Esophagus muscularis mucosa (tissue), 4 donors: Measurements from ENCODE around the gene FGD6. TPM values are rescaled to one million over a fixed set of nuclear protein-coding genes. Genes with fewer than 3 reads are reported as not detected.
"Not testable (repeated sequence)": the region's sequence is repeated elsewhere in the genome, so short reads cannot be mapped to it uniquely, and the experiment has no call there.

Experiments used
- DNase-seq: peaks from one replicate; pipeline ENCODE4 v3.0.0-alpha.2; 2017; ENCODE audit errors: extremely low spot score
- H3K27ac ChIP-seq, 4 donors: fragments of 200-600 bp; sonication (generic); replicated peaks in 1 of 4; 1 replicate in 3 of 4; 2 replicates in 1 of 4; pipeline ENCODE4 v1.5.1; 2016 to 2019; ENCODE audit warnings: mild to moderate bottlenecking in 1 of 4
- H3K27me3 ChIP-seq, 4 donors: fragments of 200-600 bp; sonication (generic); one replicate each; pipeline versions ENCODE4 v1.5.1 to v1.6.0; 2016 to 2019
- H3K36me3 ChIP-seq, 4 donors: fragments of 200-600 bp; sonication (generic); one replicate each; pipeline ENCODE4 v1.5.1; 2016 to 2019
- H3K4me1 ChIP-seq, 4 donors: fragments of 200-600 bp; sonication (generic); one replicate each; pipeline ENCODE4 v1.5.1; 2016 to 2019
- H3K4me3 ChIP-seq, 4 donors: fragments of 200-600 bp; sonication (generic); 1 replicate in 2 of 4; 2 replicates in 2 of 4; pipeline ENCODE4 v1.5.1; 2016 to 2019; ENCODE audit warnings: mild to moderate bottlenecking in 4 of 4, moderate library complexity in 1 of 4
- H3K9me3 ChIP-seq, 4 donors: fragments of 200-600 bp; sonication (generic); 1 replicate in 3 of 4; 2 replicates in 1 of 4; pipeline ENCODE4 v1.5.1; 2016 to 2019
- CTCF ChIP-seq, 3 experiments: fragments of 200-600 bp in 2 of 3; fragments of 450-650 bp in 1 of 3; sonication (generic) in 2 of 3; IDR thresholded peaks; one replicate each; pipeline ENCODE4 v1.5.1; 2017 to 2019; ENCODE audit warnings: antibody characterized with exemption in 3 of 3, mild to moderate bottlenecking in 2 of 3, moderate library complexity in 1 of 3
- EP300 ChIP-seq: sonication (generic); formaldehyde crosslinking; IDR thresholded peaks from one replicate; pipeline ENCODE4 v1.6.1; 2017; ENCODE audit warnings: antibody characterized with exemption
- POLR2A ChIP-seq: fragments of 450-650 bp; IDR thresholded peaks from one replicate; pipeline ENCODE4 v1.6.1; 2017; ENCODE audit warnings: antibody characterized with exemption, moderate library complexity, mild to moderate bottlenecking, low read depth
- POLR2AphosphoS5 ChIP-seq, 2 donors: sonication (generic); formaldehyde crosslinking; IDR thresholded peaks; one replicate each; pipeline ENCODE4 v1.6.1; 2017; ENCODE audit warnings: antibody characterized with exemption in 2 of 2
- WGBS: methylation state at CpG from one replicate; pipeline ENCODE4 v1.1.5; 2018; 5-methylcytosine and 5-hydroxymethylcytosine counted together
- intact Hi-C: fragments of 100-400 bp; cut with DNase I; formaldehyde crosslinking; loops from one replicate; pipeline ENCODE4 v1.15.1; 2023
- total RNA-seq, 4 donors: library from RNA; depleted of rRNA; stranded (reverse); fragments of >200 nt; gene quantifications; one replicate each; pipeline versions ENCODE4 v1.1.0 to v1.2.1, GENCODE V29; 2016

Gene FGD6
- total RNA-seq, 4 donors from 2014 or later: 30.5 to 48.6 (median 37.3) TPM

DNA sequence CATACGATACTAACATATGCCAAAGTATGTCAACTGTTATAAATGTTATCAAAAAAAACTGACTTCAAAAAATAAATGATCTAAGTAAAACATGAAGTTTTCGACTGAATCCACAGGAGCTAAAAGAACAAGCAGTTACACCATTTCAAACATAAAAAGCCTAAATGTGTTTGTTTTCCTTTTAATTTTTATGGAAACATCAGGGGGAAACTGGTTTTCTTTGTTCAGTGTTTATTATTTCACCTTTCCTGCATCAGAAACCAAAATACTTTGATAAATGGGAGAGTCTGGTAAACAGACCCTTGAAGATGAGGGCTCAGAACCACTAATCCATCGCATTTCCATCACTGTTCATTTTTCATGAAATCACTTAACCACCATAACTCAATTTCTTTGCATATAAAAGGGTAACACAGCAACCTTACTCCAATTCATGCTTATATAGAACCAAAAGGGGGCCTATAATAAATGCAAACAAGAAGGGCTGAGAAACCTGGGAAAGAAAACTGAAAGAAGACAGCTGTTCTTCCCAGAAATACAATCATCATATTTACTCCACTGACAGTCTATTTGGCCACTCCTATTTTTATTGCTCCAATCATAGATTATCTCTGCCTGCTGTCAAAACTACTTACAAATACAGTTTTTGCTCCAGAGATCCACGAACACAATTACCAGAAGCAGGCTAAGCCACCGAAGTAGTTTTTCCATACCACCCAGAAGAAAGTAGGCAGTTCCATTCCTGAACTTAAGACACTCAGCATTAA lies 17.0 kb downstream of the FGD6 start:
- Histone ChIP-seq H3K4me3 (peak overlapping the region; percentile 11 to 27 (median 18)), H3K9me3 (no peaks in the 10 kb centered on the region), H3K27ac (peak overlapping the region; percentile 53 to 69 (median 60)), H3K27me3 (no peaks in the 10 kb centered on the region), H3K4me1 (peaks cover 43 to 61% (median 54%) of the 10 kb centered on the region in 4 donors), H3K36me3 (no peaks in the 10 kb centered on the region)
- intact Hi-C loops: no loop called here
- TF ChIP-seq CTCF (IDR thresholded peaks at IDR 0.05) (no peak), POLR2AphosphoS5 (IDR thresholded peaks at IDR 0.05) (no peak), EP300 (no peak), POLR2A (no peak)
- DNase-seq: peak; percentile 66
- 51% methylated on average over 5 of the region's 5 CpGs for WGBS

GRCh38 chr12:95198914-95199313 lies 18.4 kb downstream of the FGD6 start:
- Histone ChIP-seq H3K27me3 (no peaks in the 10 kb centered on the region), H3K4me1 (peaks cover 35 to 47% (median 40%) of the 10 kb centered on the region in 4 donors), H3K27ac (no peak overlapping the region), H3K4me3 (no peak overlapping the region), H3K9me3 (no peaks in the 10 kb centered on the region), H3K36me3 (no peaks in the 10 kb centered on the region)
- peak; percentile 34 for DNase-seq
- WGBS: 93% methylated on average over 4 of the region's 4 CpGs
- intact Hi-C loops: no loop called here
- TF ChIP-seq POLR2AphosphoS5 (IDR thresholded peaks at IDR 0.05): no peak
- no peak for TF ChIP-seq POLR2A
- no peak for TF ChIP-seq CTCF (IDR thresholded peaks at IDR 0.05)

- Histone ChIP-seq H3K27ac (no peak overlapping the region), H3K9me3 (no peaks in the 10 kb centered on the region), H3K4me1 (peaks cover 22 to 34% (median 28%) of the 10 kb centered on the region in 4 donors), H3K27me3 (no peaks in the 10 kb centered on the region), H3K4me3 (no peak overlapping the region), H3K36me3 (no peaks in the 10 kb centered on the region)
- TF ChIP-seq CTCF (IDR thresholded peaks at IDR 0.05): no peak
- no peak for TF ChIP-seq EP300
- no peak for TF ChIP-seq POLR2A
- no peak for TF ChIP-seq POLR2AphosphoS5 (IDR thresholded peaks at IDR 0.05)
- 90% methylated on average over 2 of the region's 2 CpGs for WGBS
- intact Hi-C loops: no loop called here
- no peak for DNase-seq
Measured at GRCh38 chr12:95197636-95198035, 19.6 kb downstream of the FGD6 start.

DNA sequence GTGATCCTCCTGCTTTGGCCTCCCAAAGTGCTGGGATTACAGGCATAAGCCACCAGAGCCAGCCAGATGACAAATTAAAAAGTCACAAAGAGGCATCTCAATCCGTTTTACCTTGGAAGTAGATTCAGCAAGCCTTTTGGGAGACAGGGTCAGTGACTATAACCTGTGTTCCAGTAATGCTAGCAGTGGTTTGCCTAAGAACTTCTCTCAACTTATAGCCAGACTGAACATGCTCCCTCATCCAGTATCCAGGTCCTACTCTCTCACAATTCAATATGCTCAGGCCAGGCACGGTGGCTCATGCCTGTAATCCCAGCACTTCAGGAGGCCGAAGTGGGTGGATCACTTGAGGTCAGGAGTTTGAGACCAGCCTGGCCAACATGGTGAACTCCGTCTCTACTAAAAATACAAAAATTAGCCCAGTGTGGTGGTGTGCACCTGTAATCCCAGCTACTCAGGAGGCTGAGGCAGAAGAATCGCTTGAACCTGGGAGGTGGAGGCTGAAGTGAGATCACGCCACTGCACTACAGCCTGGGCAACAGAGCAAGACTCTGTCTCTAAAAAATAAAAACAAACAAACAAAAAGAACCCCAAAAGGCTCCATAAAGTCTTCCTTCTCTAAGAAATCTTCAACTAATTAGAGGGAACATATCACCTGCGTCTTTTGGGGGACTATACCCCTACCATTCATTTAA lies 20.2 kb downstream of the FGD6 start:
- H3K9me3 ChIP-seq, H3K36me3 ChIP-seq, intact Hi-C loops, H3K4me3 ChIP-seq, H3K27ac ChIP-seq, H3K27me3 ChIP-seq: not testable (repeated sequence)
- H3K4me1 ChIP-seq: peaks cover 17 to 28% (median 21%) of the 10 kb centered on the region in 4 donors
- 95% methylated on average over 7 of the region's 7 CpGs for WGBS
- DNase-seq: peak; percentile 60

DNA sequence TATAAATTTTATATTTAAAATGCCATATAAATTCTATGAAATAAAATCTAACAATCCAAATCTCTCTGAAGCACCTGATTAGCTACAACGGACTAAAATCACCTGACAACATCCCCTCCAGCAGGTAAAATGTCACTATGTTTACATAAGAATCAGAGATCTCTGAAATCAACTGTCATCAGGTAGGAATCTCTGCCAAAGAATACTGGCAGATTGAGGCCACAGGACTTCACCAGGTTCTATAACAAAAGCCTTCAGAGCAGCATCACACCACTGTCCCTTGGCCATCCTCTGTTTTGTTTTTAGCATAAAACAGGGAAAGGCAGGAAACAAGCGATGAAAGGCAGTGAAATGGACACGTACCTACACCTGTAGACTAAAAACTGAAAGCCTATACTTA lies 22.1 kb downstream of the FGD6 start:
- TF ChIP-seq EP300 (no peak), POLR2A (no peak), POLR2AphosphoS5 (IDR thresholded peaks at IDR 0.05) (no peak), CTCF (IDR thresholded peaks at IDR 0.05) (no peak)
- 98% methylated on average over 3 of the region's 3 CpGs for WGBS
- intact Hi-C loops: no loop called here
- Histone ChIP-seq H3K9me3 (no peaks in the 10 kb centered on the region), H3K4me1 (peaks cover 2 to 12% (median 4%) of the 10 kb centered on the region in 4 donors), H3K27ac (no peak overlapping the region), H3K36me3 (no peaks in the 10 kb centered on the region), H3K4me3 (no peak overlapping the region), H3K27me3 (no peaks in the 10 kb centered on the region)
- no peak for DNase-seq
